M059J (cell line): Measurements from ENCODE around the gene MAPK7. TPM values are rescaled to one million over a fixed set of nuclear protein-coding genes. Genes with fewer than 3 reads are reported as not detected.
A peak's percentile ranks its signal among the peaks of the same experiment; 100 is the strongest.

ENCODE experiments used
- DNase-seq: peaks from one replicate; pipeline ENCODE4 v3.0.0-alpha.2; 2012; ENCODE audit warnings: low read depth
- total RNA-seq: library from RNA; depleted of rRNA; stranded (reverse); fragments of >200 nt; shearing (Covaris generic); gene quantifications from 2 replicates; pipeline ENCODE4 v1.2.3, GENCODE V29; 2014

Gene MAPK7
- total RNA-seq, 1 experiment from 2014 or later, result 25.3 TPM

DNA sequence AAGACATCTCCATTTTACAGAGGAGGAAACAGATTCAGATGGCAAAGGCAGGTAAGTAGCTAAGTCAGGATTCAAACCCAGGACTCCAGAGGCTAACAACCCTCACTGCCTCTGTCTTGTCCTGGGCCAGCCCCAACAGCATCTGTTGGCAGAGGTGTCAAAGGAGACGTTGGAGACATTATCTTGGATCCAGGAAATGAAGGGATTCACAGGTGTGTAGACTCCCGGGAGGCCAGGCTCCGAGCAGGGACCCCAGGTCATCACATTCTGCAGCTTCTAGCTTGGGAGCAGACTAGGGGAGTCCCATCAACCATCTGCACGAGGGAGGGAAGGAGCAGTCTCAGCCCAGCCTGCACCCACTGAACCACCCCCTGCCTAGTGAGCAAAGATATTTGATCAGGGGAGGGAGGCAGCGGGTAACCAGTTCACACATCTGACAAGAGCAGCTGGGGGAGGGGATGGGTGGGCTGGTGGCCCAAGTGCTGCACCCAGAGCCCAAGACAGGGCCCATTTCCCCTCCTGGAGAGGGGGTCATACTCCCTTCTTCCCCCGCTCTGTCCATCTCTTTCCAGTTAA lies 14.8 kb upstream of the MAPK7 start:
- DNase-seq, result no peak

DNA sequence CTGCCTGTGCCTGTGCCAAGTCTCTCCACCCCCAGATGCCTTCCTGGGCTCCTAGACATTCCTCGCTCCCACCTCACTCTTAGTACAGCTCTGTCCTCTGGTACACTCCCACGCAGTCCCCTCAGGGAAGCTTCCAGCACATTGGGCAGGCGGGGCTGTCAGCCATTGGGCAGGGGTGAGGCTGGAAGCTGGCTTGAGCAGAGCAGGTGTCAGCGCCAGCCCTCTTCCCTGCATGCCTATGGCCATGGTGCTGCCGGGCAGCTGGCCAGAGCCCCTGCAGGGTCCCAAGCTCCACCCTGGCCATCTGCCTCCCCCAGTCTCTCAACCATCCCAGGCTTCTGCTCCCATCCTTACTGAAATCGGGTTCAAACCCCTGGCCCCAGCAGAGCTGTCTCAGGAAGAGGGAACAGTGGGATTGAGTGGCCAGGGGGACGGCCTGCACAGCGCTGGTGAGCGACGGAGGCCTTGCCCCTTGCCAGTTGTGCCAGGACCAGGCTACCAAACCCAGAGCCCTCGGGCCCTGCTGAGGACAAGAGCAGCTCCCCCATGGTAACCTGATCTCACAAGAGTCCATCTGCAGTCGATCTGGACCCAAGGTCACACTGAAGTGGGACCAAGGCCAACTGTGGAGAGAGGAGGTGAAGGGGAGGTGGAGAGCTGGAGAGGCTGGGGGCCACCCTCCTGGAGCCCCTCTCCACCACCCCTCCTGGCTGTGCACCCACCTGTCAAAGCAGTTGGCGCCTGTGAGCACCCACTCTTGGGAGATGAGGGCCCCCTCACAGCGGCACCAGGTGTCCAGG lies 13.4 kb upstream of the MAPK7 start:
- DNase-seq, result no peak

DNA sequence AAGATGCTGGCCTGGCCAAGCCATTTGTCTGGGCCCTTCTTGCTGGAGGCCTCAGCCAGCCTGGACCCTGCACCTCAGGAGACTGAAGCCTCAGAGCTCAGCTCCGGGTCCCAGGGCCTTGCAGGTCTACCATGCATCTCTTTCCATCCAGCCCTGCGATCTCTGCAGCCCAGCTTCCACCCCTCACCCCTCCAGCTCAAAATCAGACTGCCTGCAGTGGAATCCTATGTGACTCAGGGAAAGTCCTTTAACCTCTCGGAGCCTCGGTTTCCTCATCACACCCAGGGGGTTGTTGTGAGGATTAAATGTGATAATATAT lies 12.8 kb upstream of the MAPK7 start:
- DNase-seq, result no peak

DNA sequence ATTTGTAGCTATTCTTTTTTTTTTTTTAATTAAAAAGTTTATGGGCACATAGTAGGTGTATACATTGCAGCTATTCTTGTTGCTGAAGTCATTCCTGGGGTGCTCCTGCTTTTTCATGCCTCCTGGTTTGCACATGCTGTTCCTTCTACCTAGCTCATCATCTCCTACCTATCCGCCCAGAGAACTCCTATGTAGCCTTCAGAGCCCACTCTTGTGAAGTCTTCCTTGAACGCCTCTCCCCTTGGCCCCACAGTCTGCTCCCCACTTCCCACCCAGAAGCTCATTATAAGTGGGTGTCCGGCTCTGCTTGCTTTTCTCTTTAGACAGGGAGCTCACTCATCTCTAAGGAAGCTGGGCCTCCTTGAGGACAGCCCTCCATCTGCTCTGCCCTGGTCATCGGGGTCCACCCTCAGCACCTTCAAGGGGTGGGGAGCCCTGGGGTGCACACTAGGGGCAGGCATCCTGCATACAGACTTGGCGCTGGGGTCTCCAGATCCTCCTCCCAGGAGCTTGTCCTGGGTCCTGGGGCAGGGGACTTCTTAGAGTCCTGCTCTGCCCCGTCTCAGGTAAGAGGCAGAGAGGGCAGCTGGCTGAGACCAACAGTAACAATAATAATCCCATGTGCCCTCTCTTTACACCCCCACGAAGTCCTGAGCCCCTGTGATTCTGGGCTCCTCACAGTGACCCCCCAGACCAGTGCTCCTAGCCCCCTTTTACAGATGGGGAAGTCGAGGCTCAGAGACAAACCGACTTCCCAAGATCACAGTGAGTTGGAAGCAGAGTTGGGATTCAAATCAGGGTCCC lies 12.3 kb upstream of the MAPK7 start:
- no peak for DNase-seq

DNA sequence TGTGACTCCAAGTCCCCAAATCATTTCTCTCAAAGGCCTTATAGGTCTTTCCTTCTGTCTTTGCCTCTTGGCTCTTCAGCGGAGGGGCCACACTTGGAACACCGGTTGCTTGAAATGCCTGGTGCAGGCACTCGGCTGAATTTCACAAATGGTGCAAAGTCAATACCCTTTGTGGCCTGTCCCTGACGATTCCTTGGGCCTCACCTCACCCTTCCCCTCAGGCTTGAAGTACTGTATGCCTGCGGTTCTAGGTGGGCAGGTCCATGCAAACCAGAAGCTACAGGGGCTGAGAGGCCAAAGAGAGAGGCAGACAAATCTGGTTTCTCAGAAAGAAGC lies 11.7 kb upstream of the MAPK7 start:
- DNase-seq, result no peak

DNA sequence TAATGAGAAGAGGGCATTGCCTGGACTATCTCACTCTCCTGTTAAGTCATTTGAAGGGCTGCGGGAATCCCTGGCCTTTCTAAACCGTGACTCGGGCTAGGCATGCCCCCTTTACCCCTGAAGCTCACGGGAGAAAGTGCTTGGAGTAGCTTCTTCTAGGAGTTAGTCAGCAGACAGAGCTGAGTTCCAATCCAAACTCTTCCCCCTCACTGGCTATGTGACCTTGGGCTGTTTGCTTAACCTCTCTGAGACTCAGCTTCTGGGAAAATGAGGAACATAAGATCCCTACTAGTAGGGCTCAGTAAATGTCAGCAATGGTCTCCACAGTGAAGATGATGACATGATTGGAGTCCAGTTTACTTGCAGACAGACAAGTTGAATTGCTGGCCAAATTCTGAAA lies 10.1 kb upstream of the MAPK7 start:
- no peak for DNase-seq

DNA sequence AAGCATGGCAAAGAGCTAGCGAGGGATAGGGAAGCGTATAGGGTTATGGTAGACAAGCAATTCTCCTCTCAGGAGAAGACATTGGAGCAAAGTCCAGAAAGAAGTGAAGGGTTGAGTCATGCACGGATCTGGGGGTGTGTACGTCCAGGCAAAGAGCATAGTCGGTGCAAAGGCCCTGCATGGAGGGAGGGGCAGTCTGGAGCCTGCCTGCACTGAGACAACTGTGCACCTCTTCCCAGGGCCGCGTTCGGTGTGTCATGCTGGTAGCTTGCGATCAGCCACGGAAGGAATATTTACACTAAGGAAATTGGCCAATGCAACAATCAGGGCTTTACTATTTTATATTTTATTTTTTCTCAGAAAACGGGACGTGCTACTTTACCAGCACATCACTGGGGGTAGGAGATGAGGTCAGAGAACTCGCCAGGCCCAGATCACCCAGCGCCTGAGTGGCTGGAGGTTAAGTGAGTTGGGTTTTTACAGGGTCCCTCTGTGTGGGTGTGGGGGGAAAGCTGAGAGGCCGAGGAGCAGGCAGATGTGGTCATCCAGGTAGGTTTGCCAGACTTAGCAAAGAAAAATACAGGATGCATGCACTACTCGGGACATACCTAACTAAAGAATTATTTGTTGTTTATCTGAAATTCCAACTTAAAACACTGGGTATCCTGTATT lies 9.1 kb upstream of the MAPK7 start:
- DNase-seq, result no peak

DNA sequence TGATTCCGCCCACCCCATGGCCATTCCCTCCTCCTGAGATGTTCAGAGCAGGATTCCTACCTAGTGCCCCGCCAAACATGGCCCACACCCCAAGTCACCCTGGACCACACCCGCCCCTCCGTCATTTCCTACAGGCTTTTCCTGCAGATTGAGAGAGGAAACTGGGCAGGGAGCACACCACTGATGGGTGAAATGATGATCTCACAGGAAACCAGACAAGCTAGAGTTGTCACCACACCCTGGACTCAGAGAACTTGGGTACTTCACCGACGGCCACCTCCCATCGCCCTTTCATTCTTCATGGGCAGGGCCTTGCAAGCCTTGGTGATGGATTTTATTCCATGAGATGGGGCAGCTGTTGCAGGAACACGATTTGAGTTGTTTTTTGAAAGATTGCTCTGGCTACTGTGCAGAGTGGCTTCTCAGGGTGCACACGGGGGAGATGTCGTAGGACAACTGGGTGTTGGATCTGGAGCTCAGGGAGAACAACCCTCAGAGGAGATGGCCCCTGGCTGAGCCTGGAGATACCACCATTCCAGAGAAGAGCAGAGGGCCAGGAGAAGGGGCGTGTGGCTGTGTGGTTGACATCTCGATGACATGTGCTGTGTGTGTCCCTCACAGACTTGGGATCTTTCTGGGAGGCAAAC lies 8.3 kb upstream of the MAPK7 start:
- no peak for DNase-seq

DNA sequence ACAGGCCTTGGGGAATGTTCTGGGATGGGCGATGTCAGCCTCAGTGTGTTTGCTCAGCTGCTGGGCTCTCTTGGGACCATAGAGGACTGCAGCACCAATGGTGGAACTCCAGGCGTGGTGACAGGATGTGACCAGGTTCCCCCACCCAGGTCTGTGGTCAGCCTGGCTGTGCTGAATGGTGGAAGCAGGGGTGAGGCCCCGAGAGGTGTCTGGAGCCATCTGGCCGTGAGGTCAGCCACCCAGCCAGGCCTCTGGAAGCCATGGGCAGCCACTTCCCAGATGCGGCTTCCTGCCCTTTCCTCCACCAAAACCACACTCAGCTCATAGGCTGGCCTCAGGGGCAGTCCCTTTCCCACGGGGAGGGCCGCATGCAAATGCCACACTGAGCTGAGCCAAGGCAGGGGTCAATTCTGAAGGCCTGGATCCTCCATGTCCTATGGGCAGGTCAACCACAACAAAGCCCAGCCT lies 7.8 kb upstream of the MAPK7 start:
- DNase-seq, result peak; percentile 45

DNA sequence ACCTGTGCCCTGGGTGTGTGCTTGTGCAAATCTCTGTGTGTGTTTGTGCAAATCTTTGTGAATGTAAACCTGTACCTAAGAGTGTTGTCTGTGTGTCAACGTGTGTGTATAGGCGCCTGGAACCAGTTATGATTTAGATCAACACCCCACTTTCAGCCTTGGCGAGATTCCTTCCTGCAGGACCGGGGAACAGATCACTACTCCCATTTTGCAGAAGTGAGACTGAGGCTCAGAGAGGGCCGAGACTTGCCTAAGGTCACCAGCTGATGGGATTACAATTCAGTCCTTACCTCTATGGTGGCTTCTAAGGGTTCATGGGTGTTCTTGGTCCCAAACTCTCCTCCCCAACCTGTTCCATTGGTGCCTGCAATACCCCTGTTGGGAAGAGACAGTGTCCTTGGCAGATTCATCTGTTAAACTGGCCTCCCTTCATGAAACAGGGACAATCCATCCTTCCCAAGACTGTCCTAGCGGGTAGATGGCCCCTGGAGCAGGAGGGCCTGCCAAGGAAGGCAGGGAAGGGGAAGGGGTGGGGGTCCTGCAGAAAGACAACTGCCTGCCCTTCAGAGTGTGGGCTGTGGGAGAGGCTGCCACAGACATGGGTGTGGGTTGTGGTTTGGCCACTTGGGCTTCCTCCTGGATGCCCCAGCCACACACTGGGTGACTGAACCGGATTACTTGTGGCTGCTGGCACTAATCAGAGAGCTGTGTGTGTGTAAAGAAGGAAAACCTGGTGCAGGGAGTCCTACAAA lies 6.9 kb upstream of the MAPK7 start:
- DNase-seq, result no peak

DNA sequence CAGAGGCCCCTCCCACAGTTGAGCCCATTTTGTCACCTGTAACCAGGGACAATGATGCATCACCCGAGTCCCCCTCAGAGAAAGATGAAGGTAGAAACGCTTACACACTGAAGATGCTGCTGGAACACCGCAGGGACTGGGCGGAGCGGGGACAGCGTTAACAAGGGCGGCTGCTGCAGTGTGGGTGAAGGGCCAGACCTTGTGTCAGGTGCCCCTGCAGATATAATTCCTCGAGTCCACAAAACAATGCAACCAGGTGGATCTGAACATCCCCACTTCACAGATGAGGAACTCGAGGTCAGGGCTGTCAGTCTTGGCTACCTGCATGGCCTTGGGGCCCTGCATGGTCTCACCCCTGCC lies 6.3 kb upstream of the MAPK7 start:
- DNase-seq, result no peak

DNA sequence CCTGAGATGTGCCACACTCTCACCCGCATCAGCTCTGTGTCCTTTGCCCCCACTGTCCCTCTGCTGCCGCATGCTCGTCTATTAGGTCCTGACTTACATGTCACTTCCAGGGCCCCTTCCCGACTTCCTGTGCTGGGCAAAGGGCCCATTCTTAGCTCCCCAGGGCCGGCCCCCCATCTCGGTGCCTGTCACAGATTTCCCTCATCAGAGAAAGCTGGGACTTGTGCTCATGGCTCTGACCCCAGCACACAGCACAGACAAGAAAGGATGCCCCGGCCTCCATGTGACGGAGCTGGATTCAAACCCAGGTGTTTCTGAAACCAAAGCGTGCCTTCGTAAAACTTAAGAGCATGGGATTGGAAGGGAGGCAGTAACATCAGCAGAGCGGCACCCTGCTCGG lies 5.9 kb upstream of the MAPK7 start:
- no peak for DNase-seq

DNA sequence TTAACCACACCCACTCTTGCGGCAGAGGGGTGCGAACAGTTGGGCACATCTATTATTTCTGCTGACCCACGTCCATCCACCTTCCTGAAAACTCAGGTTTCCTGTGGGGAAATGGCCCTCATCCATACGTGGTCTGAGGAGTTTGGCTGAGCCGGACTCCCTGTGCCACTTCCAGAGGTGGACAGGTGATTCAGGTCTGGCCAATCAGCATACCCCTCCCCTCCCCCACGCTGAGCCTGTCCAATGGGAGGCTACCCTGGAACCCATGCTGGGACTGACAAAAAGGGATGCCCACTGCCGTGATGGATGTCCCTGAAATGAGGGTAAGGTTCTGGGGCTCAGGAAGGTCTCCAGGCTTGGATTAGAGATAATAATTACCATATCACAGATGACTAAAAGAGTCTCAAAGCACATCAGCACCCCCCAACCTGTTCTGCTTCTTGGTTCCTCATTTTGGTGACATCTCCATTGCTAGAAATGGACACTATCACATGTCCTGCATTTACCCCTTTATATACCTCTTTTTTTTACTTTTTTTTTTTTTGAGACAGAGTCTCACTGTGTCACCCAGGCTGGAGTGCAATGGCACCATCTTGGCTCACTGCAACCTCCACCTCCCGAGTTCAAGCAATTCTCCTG lies 5.3 kb upstream of the MAPK7 start:
- DNase-seq, result no peak

DNA sequence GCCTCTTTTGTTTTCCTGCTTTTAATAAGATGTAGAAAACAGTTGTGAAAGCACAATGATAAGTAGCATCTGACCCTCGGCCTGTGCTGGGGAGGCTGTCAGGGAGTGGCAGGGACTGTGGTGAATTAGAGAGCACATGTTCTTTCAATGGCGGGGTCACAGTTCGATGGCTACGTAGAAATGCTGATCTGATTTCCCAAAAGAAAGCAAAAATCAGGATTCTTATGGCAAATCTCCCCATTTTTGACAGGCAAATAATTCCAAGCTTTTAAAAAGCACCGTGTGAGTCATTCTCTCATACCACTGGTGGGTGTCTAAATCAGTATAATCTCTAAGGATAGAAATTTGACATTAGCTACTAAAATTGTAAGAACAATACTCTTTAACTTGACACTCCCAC lies 4.2 kb upstream of the MAPK7 start:
- DNase-seq, result no peak

DNA sequence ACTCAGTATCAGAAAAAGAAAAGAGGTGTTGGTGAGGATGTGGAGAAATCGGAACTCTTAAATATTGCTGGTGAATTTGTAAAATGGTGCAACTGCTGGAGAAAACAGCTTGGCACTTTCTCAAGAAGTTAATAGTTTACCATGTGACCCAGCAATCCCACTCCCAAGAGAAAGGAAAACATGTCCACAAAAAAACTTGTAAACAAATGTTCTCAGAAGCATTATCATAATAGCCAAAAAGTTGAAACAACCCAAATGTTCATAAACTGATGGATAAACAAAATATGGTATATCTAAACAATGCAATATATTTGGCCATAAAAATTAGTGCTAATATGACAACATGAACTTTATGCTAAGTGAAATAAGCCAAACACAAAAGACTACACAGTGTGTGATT lies 2.6 kb upstream of the MAPK7 start:
- DNase-seq, result no peak

DNA sequence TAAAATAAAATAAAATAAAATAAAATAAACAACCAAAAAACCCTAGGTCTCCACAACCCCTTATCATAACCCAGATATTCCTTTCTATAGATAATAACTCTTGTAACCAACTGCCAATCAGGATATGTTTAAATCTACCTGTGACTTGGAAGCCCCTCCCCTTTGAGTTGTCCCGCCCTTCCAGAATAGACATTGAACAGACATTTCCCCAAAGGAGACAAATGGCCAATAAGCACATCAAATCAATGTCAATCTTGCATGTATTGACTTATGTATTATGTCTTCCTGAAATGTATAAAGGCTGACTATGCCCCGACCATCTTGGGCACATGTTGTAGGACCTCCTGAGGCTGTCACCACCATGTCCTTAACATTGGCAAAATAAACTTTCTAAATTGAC lies 1.5 kb upstream of the MAPK7 start:
- DNase-seq, result no peak

DNA sequence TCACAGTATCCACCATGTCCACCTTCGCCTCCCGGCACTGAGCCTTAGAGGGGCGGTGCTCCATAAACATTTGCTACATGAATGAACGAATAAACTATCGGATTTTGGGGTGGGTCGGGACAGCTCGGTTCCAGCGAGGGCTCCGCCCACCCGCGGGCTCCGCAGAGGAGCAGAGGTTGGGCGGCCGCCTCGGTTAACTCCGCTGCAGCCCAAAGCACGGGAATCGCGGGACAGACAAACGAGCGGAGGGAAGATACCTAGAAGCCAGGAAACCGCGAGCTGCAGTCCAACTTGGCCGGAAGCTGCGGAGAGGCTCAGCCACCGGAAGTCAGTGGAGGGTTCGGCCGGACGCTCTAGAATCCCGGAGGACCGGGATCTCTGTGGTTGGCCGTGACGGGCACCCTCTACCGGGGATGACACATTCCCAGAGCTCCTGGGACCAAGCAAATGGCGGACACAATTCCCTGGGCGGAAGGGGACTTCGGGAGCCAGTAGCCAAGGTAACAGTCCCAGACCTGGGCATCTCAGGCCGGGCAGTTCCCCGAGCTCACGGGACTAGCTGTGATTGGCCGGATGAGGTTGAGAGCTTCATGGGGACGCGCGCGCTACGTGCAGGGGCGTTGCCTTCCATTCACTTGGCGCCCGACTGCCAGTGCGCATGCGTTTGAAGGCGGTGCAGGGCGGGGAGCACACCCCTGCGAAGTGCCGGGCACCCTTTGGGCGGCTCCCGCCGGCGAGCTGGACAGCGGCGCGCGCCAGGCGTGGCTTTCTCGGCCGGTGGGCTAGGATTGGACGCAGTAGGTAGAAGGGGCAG lies 489 bp upstream of the MAPK7 start:
- DNase-seq, result peak; percentile 98

DNA sequence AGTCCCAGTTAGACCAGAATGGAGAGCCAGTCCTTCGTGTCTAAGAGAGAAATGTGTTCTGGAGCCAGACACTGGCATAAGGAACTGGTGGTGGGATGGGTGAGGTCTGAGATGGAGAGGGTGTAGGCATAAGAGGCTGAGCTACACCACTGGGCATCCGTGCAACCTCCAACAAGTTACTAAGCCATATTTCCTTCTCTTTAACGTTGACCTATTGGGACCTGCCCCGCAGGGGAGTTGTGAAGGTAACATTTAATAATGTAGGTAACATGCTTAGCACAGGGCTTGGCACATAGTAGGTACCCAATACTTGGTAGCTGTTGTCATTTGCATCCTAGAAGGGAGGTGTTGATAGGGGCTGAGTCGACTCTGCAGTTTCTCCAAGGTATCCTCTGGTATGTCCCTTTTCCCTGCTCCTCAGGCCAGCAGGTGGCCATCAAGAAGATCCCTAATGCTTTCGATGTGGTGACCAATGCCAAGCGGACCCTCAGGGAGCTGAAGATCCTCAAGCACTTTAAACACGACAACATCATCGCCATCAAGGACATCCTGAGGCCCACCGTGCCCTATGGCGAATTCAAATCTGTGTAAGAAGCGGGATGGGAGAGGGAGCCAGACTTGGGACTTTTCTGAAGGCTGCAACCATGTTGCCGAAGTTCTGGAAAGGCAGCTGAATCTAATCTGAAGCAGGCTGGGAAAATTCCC lies 1.2 kb downstream of the MAPK7 start:
- DNase-seq, result no peak
